DMS153 (cell line): Measurements from ENCODE around the gene CES2.
"Not testable (repeated sequence)": the region's sequence is repeated elsewhere in the genome, so short reads cannot be mapped to it uniquely, and the experiment has no call there.

Experiments
- DNase-seq: peaks from one replicate; lab custom pipeline; 2025; lab: John Stamatoyannopoulos, UW

Gene CES2

GRCh38 chr16:66936889-66937554 lies 1.7 kb downstream of the CES2 start:
- no peak for DNase-seq

DNA sequence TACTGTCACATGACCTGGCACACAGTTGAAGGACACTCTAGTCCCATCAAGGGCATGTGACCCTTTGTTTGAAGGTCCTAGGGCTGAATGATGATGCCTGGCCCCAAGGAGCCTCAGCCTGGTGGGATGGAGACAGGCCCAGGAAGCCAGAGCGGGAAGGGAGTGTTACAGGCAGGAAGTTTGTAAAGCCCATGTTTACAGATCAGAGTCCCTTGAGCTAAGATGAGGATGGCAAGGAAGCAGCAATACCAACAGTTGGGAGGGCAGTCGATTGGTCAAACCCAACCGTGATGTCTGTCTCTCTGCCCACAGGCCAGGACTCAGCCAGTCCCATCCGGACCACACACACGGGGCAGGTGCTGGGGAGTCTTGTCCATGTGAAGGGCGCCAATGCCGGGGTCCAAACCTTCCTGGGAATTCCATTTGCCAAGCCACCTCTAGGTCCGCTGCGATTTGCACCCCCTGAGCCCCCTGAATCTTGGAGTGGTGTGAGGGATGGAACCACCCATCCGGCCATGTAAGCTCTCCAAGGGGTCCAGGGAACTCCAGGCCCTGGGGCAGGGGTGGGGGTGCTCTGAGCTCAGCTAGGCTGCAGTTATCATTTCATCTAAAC lies 2.5 kb downstream of the CES2 start:
- no peak for DNase-seq

- no peak for DNase-seq
Measured at GRCh38 chr16:66939366-66939765, 4.0 kb downstream of the CES2 start.

DNA sequence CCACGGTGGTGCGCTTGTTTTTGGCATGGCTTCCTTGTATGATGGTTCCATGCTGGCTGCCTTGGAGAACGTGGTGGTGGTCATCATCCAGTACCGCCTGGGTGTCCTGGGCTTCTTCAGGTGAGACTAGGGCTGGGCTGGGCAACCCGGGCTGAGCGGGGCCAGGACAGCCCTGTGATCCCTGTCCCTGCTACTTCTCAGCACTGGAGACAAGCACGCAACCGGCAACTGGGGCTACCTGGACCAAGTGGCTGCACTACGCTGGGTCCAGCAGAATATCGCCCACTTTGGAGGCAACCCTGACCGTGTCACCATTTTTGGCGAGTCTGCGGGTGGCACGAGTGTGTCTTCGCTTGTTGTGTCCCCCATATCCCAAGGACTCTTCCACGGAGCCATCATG lies 4.9 kb downstream of the CES2 start:
- no peak for DNase-seq

GRCh38 chr16:66942981-66943380 lies 7.7 kb downstream of the CES2 start:
- DNase-seq: no peak

- no peak for DNase-seq
Measured at GRCh38 chr16:66943426-66944053, 8.2 kb downstream of the CES2 start.

- DNase-seq: no peak
Measured at GRCh38 chr16:66944054-66944441, 8.7 kb downstream of the CES2 start.

GRCh38 chr16:66944971-66945370 lies 9.7 kb downstream of the CES2 start:
- DNase-seq: not testable (repeated sequence)

- no peak for DNase-seq
Measured at GRCh38 chr16:66945939-66946338, 10.6 kb downstream of the CES2 start.

DNA sequence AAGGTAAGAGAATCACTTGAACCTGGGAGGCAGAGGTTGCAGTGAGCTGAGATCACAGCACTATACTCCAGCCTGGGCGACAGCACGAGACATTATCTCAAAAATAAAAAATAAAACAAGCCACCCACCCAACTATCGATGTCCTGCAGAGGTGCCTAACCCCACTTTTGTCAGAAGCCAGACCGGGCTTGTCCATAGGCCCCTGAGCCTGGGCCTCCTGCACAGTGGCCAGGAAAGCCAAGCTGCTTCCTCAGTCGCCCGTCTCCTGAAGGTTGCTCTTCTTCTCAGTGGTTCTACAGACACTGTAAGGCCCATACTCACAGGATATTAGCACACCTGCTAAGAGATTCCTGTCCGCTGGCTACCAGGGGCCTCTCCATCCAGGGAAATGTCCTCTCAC lies 11.2 kb downstream of the CES2 start:
- no peak for DNase-seq

DNA sequence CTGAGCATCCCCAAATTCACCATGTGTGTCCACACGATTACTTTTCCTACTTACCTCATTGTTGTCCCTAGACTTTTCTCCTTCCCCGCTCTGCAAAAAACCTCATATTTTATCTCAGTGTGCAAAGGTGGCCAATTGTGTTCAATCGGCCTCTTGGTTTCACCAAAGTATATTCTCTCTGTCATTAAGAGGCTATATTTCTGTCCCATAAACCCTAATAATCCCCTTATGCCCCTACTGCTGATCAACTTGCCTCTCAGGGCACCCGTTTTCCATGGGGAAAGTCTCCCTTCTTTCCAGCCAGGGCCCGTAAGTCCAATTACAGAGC lies 11.6 kb downstream of the CES2 start:
- DNase-seq: no peak

DNA sequence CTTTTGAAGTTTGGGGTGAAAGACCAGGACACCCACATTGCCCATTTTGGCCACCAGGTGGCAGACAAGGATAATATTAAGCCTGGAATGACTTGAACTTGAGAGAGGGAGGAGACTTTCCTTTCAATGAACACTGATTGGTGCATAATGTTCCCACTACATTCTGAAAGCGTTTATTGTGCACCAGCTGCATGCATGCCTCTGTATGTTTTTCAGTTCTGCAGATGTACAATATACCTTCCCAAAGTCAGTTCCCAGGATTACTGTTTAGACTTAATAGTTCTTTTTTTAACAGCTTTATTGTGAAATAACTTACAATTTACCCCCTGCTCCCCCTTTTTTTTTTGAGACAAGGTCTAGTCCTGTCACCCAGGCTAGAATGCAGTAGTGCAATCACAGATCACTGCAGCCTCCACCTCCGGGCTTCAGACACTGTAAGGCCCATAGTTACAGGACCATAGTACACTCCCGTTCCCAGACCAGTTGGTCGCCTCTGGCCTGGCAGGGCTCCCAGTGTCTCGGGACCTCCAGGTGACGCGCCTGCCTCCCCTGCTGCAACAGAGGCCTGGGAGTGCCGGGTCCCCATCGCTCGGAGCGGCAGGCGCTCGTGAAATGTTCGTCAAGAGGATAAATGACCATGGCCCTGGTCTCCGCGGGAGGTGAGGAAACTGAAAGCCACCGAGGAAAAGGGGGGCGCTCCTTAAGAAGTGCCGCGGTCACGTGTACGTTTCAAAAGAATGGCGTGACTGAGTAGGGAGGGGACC lies 12.2 kb downstream of the CES2 start:
- DNase-seq: peak; percentile 49

DNA sequence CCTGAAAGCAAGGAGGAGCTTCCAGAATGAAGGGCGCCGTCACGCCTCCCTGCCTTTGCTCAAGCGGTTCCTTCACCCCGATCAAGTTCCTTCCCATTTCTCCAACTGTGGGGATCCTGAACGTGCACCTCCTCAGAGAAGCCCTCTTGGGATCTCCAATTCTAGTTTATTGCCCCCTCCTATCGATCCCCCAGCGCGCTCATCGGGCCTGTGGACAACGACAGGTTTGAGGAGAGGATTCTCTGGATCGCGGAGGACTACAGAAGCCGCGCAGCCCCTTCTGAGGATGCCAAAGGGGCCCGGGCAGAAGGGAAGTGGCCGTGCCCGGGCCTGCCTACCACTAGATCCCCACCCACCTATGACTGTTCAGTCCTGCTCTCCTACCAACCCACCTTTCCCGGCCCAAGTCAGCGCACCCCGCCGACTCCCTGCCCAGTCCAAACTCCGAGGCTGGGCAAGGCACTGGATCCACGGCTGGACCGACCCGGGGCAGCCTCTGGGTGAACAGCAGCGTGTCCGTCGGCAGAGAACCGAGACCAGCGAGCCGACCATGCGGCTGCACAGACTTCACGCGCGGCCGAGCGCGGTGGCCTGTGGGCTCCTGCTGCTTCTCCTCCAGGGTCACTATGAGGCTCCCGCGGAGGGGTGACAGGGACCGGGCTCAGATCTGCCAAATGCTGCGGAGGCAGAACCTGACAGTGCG lies 13.0 kb downstream of the CES2 start:
- DNase-seq: no peak

GRCh38 chr16:66948837-66949225 lies 13.5 kb downstream of the CES2 start:
- DNase-seq: no peak

- no peak for DNase-seq
Measured at GRCh38 chr16:66949472-66949871, 14.2 kb downstream of the CES2 start.

GRCh38 chr16:66950437-66950836 lies 15.1 kb downstream of the CES2 start:
- DNase-seq: no peak

- no peak for DNase-seq
Measured at GRCh38 chr16:66950971-66951790, 15.9 kb downstream of the CES2 start.

DNA sequence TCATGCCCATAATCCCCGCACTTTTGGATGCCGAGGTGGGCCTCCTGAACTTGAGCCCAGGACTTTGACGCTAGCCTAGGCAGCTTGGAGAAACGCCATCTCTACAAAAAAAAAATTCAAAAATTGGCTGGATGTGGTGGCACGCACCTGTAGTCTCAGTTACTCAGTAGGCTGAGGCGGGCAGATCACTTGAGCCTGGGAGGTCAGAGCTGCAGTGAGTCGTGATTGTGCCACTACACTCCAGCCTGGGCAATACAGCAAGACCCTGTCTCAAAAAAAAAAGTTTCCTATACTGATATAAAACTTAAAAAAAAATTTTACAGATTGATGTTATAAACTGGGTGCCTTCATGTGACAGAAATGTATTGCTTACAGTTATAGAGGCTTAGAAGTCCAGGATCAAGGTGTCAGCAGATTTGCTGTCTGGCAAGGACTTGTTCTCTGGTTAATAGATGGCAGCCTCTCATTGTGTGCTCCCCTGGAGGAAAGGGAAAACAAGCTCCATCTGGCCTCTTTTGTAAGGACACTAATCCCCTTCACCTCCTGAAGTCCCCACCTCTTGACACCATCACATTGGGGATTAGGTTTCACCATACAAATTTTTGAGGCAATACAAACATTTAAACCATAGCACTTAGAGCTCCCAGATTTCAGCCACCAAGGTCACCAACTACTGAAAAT lies 17.3 kb downstream of the CES2 start:
- no peak for DNase-seq

- DNase-seq: no peak
Measured at GRCh38 chr16:66953462-66954096, 18.3 kb downstream of the CES2 start.

DNA sequence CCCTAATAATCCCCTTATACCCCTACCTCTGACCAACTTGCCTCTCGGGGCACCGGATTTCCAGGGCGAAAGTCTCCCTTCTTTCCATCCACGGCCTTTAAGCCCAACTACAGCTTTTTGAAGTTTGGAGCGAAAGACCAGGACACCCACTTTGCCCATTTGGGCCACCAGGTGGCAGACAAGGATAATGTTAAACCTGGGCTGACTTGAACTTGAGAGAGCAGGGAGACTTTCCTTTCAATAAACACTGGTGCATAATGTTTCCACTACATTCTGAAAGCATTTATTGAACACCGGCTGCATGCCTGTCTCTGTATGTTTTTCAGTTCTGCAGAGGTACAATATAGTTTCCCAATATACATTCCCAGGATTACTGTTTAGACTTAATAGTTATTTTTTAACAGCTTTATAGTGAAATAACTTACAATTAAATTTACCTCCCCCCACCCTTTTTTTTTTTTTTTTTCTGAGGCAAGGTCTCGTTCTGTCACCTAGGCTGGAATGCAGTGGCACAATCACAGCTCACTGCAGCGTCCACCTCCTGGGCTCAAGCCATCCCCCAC lies 18.9 kb downstream of the CES2 start:
- DNase-seq: peak; percentile 46
